ENCODE data around the gene CEACAM6.

CEACAM6 gene

DNA sequence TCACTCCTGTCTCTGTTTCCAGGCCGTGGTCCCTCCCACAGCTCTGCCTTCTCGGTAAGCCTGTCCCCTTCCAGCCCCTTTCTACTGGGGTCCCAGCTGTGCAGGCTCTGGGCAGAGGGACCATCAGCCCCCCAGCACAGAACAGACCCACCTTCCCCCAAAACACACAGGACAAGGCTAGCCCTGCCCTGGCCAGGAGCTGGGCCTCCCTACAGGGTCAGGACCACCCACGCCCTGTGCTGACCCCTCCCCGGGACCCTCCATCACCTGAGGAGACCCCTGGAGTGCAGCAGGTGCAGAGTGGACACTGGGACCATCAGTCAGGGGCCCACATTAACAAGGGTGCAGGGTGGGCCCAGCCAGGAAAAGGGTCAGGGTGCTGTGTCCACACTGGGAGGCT is 55.0 kb downstream of the CEACAM6 start:
- H3K36me3 ChIP-seq (ENCODE audit: insufficient read depth): no peaks in the 10 kb centered on the region
- peaks cover 38% of the 10 kb centered on the region for H3K27me3 ChIP-seq (ENCODE audit: insufficient read depth, low read depth)
- no peak overlapping the region for H2AFZ ChIP-seq (ENCODE audit: low read depth)
- H3K27ac ChIP-seq: no peak overlapping the region
- H4K20me1 ChIP-seq (ENCODE audit: insufficient read depth): no peaks in the 10 kb centered on the region
- H3K4me2 ChIP-seq: no peak overlapping the region
- no peaks in the 10 kb centered on the region for H3K79me2 ChIP-seq (ENCODE audit: insufficient read depth, low read depth)
- H3K4me3 ChIP-seq (IDR thresholded peaks at IDR 0.05; ENCODE audit: insufficient read depth, low read depth, low read length): no peak overlapping the region
- no peaks in the 10 kb centered on the region for H3K4me1 ChIP-seq (ENCODE audit: low read depth, poor library complexity, severe bottlenecking)
- no peak overlapping the region for H3K9ac ChIP-seq
- TF ChIP-seq, protein P1, sequence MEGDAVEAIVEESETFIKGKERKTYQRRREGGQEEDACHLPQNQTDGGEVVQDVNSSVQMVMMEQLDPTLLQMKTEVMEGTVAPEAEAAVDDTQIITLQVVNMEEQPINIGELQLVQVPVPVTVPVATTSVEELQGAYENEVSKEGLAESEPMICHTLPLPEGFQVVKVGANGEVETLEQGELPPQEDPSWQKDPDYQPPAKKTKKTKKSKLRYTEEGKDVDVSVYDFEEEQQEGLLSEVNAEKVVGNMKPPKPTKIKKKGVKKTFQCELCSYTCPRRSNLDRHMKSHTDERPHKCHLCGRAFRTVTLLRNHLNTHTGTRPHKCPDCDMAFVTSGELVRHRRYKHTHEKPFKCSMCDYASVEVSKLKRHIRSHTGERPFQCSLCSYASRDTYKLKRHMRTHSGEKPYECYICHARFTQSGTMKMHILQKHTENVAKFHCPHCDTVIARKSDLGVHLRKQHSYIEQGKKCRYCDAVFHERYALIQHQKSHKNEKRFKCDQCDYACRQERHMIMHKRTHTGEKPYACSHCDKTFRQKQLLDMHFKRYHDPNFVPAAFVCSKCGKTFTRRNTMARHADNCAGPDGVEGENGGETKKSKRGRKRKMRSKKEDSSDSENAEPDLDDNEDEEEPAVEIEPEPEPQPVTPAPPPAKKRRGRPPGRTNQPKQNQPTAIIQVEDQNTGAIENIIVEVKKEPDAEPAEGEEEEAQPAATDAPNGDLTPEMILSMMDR (conservative IDR thresholded peaks at IDR 0.05; ENCODE audit: low read depth, low read length): no peak

DNA sequence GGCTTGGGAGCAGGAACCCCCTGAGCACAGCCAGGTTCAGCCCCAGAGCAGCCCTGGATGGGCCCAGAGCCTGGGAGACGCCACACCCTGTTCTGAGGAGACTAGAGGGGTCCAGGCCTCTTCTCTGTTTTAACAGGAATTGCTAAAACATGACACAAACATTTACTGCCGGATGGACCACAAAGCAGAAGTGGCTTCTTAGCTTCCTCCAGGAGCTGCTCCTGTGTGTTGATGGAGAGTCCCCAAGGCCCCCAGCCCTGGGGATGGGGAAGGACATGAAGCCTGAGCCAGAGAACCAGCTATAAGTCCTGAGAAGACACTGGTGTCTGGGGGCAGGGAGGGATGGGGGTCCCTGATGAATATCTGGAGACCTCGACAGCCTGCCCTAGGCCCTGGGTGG is 55.7 kb downstream of the CEACAM6 start:
- H3K27ac ChIP-seq: no peak overlapping the region
- H3K79me2 ChIP-seq (ENCODE audit: insufficient read depth, low read depth): no peaks in the 10 kb centered on the region
- peaks cover 38% of the 10 kb centered on the region for H3K27me3 ChIP-seq (ENCODE audit: insufficient read depth, low read depth)
- no peaks in the 10 kb centered on the region for H3K36me3 ChIP-seq (ENCODE audit: insufficient read depth)
- no peak overlapping the region for H3K4me3 ChIP-seq (IDR thresholded peaks at IDR 0.05; ENCODE audit: insufficient read depth, low read depth, low read length)
- H3K4me2 ChIP-seq: no peak overlapping the region
- TF ChIP-seq, protein P1 (conservative IDR thresholded peaks at IDR 0.05; ENCODE audit: low read depth, low read length): no peak
- H4K20me1 ChIP-seq (ENCODE audit: insufficient read depth): no peaks in the 10 kb centered on the region
- no peak overlapping the region for H2AFZ ChIP-seq (ENCODE audit: low read depth)
- no peak overlapping the region for H3K9ac ChIP-seq
- H3K4me1 ChIP-seq (ENCODE audit: low read depth, poor library complexity, severe bottlenecking): no peaks in the 10 kb centered on the region

DNA sequence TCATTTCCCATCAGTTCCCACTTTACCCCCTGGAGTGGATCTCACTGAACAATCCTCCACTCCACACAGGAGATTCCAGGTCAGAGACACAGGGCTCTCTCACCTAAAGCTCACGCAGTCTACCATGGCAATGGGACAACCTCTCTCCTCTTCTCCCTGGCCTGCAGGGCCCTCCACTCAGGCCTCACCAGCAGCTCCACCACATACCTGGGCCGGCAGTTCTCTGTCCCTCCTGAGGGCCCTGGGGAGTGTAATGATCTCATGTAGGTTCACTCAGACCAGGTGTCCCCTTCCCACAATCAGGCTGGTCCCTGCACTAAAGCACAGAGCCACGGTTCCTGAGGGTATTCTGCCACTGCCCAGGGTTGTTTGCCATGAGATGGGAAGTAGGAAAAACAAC is 56.7 kb downstream of the CEACAM6 start:
- H3K4me1 ChIP-seq (ENCODE audit: low read depth, poor library complexity, severe bottlenecking): no peaks in the 10 kb centered on the region
- H3K9ac ChIP-seq: no peak overlapping the region
- H2AFZ ChIP-seq (ENCODE audit: low read depth): no peak overlapping the region
- H4K20me1 ChIP-seq (ENCODE audit: insufficient read depth): no peaks in the 10 kb centered on the region
- peaks cover 37% of the 10 kb centered on the region; the same call in 1 of the 2 replicates for H3K27me3 ChIP-seq (ENCODE audit: insufficient read depth, low read depth)
- no peaks in the 10 kb centered on the region for H3K36me3 ChIP-seq (ENCODE audit: insufficient read depth)
- H3K27ac ChIP-seq: no peak overlapping the region
- H3K79me2 ChIP-seq (ENCODE audit: insufficient read depth, low read depth): no peaks in the 10 kb centered on the region
- TF ChIP-seq, protein P1 (conservative IDR thresholded peaks at IDR 0.05; ENCODE audit: low read depth, low read length): no peak
- H3K4me3 ChIP-seq (IDR thresholded peaks at IDR 0.05; ENCODE audit: insufficient read depth, low read depth, low read length): no peak overlapping the region
- no peak overlapping the region for H3K4me2 ChIP-seq

DNA sequence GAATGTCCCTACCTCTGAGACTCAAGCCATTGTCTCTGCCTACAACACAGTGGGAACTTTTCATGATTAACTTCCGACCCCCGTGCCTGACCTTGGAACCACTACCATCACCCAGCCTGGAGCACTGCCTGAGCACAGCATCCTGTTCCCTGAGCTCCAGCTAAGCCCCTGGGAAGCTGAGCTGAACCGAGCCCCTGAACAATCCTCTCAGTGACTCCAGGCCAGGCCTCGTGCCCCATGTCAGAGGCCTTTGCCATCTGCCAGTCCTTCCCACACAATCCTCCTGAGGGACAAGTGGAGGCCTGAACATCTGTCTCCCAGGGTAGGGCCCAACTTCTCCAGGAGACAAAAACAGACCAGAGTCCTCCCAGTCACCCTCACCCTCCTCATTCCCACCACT is 58.6 kb downstream of the CEACAM6 start:
- no peak overlapping the region for H3K4me3 ChIP-seq (IDR thresholded peaks at IDR 0.05; ENCODE audit: insufficient read depth, low read depth, low read length)
- H4K20me1 ChIP-seq (ENCODE audit: insufficient read depth): no peaks in the 10 kb centered on the region
- TF ChIP-seq, protein P1 (conservative IDR thresholded peaks at IDR 0.05; ENCODE audit: low read depth, low read length): no peak
- no peak overlapping the region for H3K4me2 ChIP-seq
- H2AFZ ChIP-seq (ENCODE audit: low read depth): no peak overlapping the region
- no peaks in the 10 kb centered on the region for H3K79me2 ChIP-seq (ENCODE audit: insufficient read depth, low read depth)
- H3K27ac ChIP-seq: no peak overlapping the region
- no peaks in the 10 kb centered on the region for H3K4me1 ChIP-seq (ENCODE audit: low read depth, poor library complexity, severe bottlenecking)
- H3K36me3 ChIP-seq (ENCODE audit: insufficient read depth): no peaks in the 10 kb centered on the region
- H3K27me3 ChIP-seq (ENCODE audit: insufficient read depth, low read depth): peaks cover 31% of the 10 kb centered on the region; the same call in 1 of the 2 replicates
- H3K9ac ChIP-seq: no peak overlapping the region

Measured in KMS-11 (cell line).